Left ventricle myocardium inferior (tissue), 1 donor: ENCODE results near the gene NR1D1. TPM values are rescaled to one million over a fixed set of nuclear protein-coding genes. Genes with fewer than 3 reads are reported as not detected.

ENCODE experiments used
- DNase-seq: peaks from one replicate; pipeline ENCODE4 v3.0.0-alpha.2; 2020
- H3K27ac ChIP-seq: fragments of 200-600 bp; replicated peaks from 2 replicates; pipeline ENCODE4 v1.8.0; 2021
- H3K27me3 ChIP-seq: fragments of 200-600 bp; 2 replicates; pipeline ENCODE4 v1.8.0; 2021; ENCODE audit warnings: low read depth
- H3K36me3 ChIP-seq: fragments of 200-600 bp; 2 replicates; pipeline ENCODE4 v1.8.0; 2021
- H3K4me1 ChIP-seq: fragments of 200-600 bp; 2 replicates; pipeline ENCODE4 v1.8.0; 2021
- H3K4me3 ChIP-seq: fragments of 200-600 bp; 2 replicates; pipeline ENCODE4 v1.8.0; 2021; ENCODE audit warnings: mild to moderate bottlenecking, moderate library complexity
- H3K9me3 ChIP-seq: fragments of 200-600 bp; replicated peaks from 2 replicates; pipeline ENCODE4 v1.8.0; 2021
- intact Hi-C: fragments of 100-400 bp; cut with micrococcal nuclease; formaldehyde crosslinking; loops from one replicate; pipeline ENCODE4 v1.11.0; 2022
- total RNA-seq: library from RNA; stranded (reverse); fragmentation: NEBNext Ultra II Directional; extraction: Animal tissue kit (Norgen Biotek cat#: 25700); gene quantifications from one replicate; pipeline ENCODE4 v1.2.1, GENCODE V29; 2021
- TF ChIP-seq, protein P1 (sequence below): fragments of 200-600 bp; IDR thresholded peaks from 2 replicates; pipeline ENCODE4 v1.8.0; 2021; ENCODE audit warnings: antibody characterized with exemption, mild to moderate bottlenecking, borderline replicate concordance
- donor health status: DM: no; HTN: yes; CAD: no; lungs with severe emphysema.

The NR1D1 gene
- total RNA-seq, 1 donor from 2014 or later = 19.1 TPM

- Histone ChIP-seq H3K9me3 (no peaks in the 10 kb centered on the region), H3K4me3 (no peak overlapping the region), H3K4me1 (peaks cover 80% of the 10 kb centered on the region), H3K27me3 (no peaks in the 10 kb centered on the region), H3K27ac (peak overlapping the region; percentile 100), H3K36me3 (peaks cover 77% of the 10 kb centered on the region)
- DNase-seq = no peak
- TF ChIP-seq, protein P1, sequence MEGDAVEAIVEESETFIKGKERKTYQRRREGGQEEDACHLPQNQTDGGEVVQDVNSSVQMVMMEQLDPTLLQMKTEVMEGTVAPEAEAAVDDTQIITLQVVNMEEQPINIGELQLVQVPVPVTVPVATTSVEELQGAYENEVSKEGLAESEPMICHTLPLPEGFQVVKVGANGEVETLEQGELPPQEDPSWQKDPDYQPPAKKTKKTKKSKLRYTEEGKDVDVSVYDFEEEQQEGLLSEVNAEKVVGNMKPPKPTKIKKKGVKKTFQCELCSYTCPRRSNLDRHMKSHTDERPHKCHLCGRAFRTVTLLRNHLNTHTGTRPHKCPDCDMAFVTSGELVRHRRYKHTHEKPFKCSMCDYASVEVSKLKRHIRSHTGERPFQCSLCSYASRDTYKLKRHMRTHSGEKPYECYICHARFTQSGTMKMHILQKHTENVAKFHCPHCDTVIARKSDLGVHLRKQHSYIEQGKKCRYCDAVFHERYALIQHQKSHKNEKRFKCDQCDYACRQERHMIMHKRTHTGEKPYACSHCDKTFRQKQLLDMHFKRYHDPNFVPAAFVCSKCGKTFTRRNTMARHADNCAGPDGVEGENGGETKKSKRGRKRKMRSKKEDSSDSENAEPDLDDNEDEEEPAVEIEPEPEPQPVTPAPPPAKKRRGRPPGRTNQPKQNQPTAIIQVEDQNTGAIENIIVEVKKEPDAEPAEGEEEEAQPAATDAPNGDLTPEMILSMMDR = no peak
- intact Hi-C loops = no loop called here
Measured at GRCh38 chr17:40090237-40091119, 9.9 kb downstream of the NR1D1 start.

DNA sequence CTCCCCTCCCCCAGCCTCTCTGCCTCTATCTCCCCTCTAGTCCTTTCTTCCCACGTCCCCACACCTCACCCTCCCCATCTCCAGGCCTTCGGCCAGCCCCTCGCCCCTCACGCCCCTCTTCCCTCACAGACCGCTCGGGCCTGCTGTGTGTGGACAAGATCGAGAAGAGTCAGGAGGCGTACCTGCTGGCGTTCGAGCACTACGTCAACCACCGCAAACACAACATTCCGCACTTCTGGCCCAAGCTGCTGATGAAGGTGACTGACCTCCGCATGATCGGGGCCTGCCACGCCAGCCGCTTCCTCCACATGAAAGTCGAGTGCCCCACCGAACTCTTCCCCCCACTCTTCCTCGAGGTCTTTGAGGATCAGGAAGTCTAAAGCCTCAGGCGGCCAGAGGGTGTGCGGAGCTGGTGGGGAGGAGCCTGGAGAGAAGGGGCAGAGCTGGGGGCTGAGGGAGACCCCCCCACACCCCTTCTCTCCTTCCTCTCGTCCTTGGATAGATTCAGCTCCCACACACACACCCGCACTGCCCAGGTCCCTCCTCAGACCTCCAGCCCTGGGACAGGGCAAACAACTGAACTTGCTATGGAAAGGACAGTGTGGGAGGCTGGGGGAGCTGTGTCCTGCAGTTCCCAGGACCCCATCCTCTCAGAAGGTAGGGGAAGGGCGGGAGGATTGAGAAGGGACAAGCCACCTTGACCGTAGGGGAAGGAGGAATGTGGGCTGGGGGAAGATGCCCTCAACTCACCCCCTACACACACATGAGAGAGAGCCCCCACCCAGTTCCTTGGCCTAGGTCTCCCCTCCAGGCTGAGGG is 11.1 kb downstream of the NR1D1 start:
- H3K4me3 ChIP-seq = no peak overlapping the region
- intact Hi-C loops = no loop called here
- peaks cover 68% of the 10 kb centered on the region for H3K4me1 ChIP-seq
- TF ChIP-seq, protein P1 = no peak
- H3K27me3 ChIP-seq = no peaks in the 10 kb centered on the region
- no peak for DNase-seq
- no peaks in the 10 kb centered on the region for H3K9me3 ChIP-seq
- H3K36me3 ChIP-seq = peaks cover 77% of the 10 kb centered on the region
- H3K27ac ChIP-seq = peak overlapping the region; percentile 100

DNA sequence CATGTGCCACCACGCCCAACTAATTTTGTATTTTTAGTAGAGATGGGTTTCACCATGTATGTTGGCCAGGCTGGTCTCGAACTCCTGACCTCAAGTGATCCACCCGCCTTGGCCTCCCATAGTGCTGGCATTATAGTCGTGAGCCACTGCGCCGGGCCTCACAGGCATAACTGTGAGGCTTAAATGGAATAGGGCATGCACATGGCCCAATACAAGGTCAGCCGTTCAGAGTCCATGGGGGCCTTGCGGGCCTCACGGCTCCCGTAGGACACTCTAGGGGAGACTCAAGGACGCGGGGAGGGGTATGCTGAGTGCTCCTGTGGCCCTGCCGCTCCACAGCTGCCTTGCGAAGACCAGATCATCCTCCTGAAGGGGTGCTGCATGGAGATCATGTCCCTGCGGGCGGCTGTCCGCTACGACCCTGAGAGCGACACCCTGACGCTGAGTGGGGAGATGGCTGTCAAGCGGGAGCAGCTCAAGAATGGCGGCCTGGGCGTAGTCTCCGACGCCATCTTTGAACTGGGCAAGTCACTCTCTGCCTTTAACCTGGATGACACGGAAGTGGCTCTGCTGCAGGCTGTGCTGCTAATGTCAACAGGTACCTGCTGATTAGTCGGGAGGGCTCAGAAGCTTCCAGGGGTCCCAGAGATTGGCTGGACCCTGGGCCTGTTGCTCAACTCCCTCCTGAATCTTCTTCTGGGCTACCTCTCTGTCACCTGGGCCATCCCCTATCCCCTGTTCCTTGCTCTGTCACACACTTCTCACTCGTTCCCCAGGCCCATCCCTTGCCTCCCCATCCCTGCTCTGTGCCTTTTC is 12.3 kb downstream of the NR1D1 start:
- peaks cover 77% of the 10 kb centered on the region for H3K36me3 ChIP-seq
- TF ChIP-seq, protein P1 = no peak
- H3K4me1 ChIP-seq = peaks cover 56% of the 10 kb centered on the region
- no peak for DNase-seq
- intact Hi-C loops = no loop called here
- no peak overlapping the region for H3K4me3 ChIP-seq
- H3K9me3 ChIP-seq = no peaks in the 10 kb centered on the region
- no peak overlapping the region for H3K27ac ChIP-seq
- no peaks in the 10 kb centered on the region for H3K27me3 ChIP-seq

GRCh38 chr17:40087049-40087794 is 13.2 kb downstream of the NR1D1 start:
- no peaks in the 10 kb centered on the region for H3K9me3 ChIP-seq
- TF ChIP-seq, protein P1 = no peak
- no peaks in the 10 kb centered on the region for H3K27me3 ChIP-seq
- H3K4me1 ChIP-seq = peaks cover 47% of the 10 kb centered on the region
- no peak for DNase-seq
- H3K4me3 ChIP-seq = no peak overlapping the region
- H3K36me3 ChIP-seq = peaks cover 72% of the 10 kb centered on the region
- intact Hi-C loops = no loop called here
- H3K27ac ChIP-seq = no peak overlapping the region
